SK-N-SH treated with all-trans-retinoic acid at 6 μM for 48 hours (cell line): Measurements from ENCODE around the gene FTH1.

Experiments used
- ATAC-seq: fragments of 200-7000 bp; cut with Tn5 transposase; 3 replicates; pipeline ENCODE4 v1.9.1; 2020; ENCODE audit warnings: mild to moderate bottlenecking, moderate library complexity
- ARNTL ChIP-seq: fragments of 450-650 bp; formaldehyde crosslinking; IDR thresholded peaks from 2 replicates; pipeline ENCODE4 v1.5.0; 2020; ENCODE audit warnings: low read depth, mild to moderate bottlenecking, moderate library complexity, borderline replicate concordance
- BACH2 ChIP-seq: fragments of 250-450 bp; sonication (Bioruptor Pico); IDR thresholded peaks from 2 replicates; pipeline ENCODE4 v1.9.0; 2021; ENCODE audit warnings: mild to moderate bottlenecking, borderline replicate concordance
- CSDC2 ChIP-seq: fragments of 250-450 bp; sonication (Bioruptor Pico); IDR thresholded peaks from 2 replicates; pipeline ENCODE4 v1.5.0; 2020; ENCODE audit warnings: mild to moderate bottlenecking, moderate library complexity
- ESRRG ChIP-seq: fragments of 250-450 bp; sonication (Bioruptor Pico); IDR thresholded peaks from 2 replicates; pipeline ENCODE4 v1.6.1; 2021; ENCODE audit warnings: mild to moderate bottlenecking
- GLIS3 ChIP-seq: fragments of 250-450 bp; sonication (Bioruptor Pico); IDR thresholded peaks from 2 replicates; pipeline ENCODE4 v1.5.0; 2020; ENCODE audit warnings: mild to moderate bottlenecking, moderate library complexity
- ISL1 ChIP-seq: fragments of 250-450 bp; sonication (Bioruptor Pico); IDR thresholded peaks from 2 replicates; pipeline ENCODE4 v2.1.2; 2022; ENCODE audit warnings: mild to moderate bottlenecking, moderate library complexity
- OSR1 ChIP-seq: fragments of 250-450 bp; sonication (Bioruptor Pico); IDR thresholded peaks from 2 replicates; pipeline ENCODE4 v1.8.0; 2022; ENCODE audit warnings: moderate library complexity, mild to moderate bottlenecking, inconsistent platforms
- PPARA ChIP-seq: fragments of 250-450 bp; sonication (Bioruptor Pico); IDR thresholded peaks from 2 replicates; pipeline ENCODE4 v1.5.0; 2020; ENCODE audit warnings: mild to moderate bottlenecking, borderline replicate concordance
- RARB ChIP-seq: fragments of 250-450 bp; sonication (Bioruptor Pico); IDR thresholded peaks from 2 replicates; pipeline ENCODE4 v1.8.0; 2021; ENCODE audit warnings: mild to moderate bottlenecking, moderate library complexity
- SNAI2 ChIP-seq: fragments of 250-450 bp; sonication (Bioruptor Pico); IDR thresholded peaks from 2 replicates; pipeline ENCODE4 v1.5.0; 2020; ENCODE audit warnings: mild to moderate bottlenecking, moderate library complexity
- TCF4 ChIP-seq: fragments of 250-450 bp; sonication (Bioruptor Pico); IDR thresholded peaks from 2 replicates; pipeline ENCODE4 v1.8.0; 2021; ENCODE audit warnings: mild to moderate bottlenecking, moderate library complexity, borderline replicate concordance
- TOX ChIP-seq: fragments of 250-450 bp; sonication (Bioruptor Pico); IDR thresholded peaks from 2 replicates; pipeline ENCODE4 v1.8.0; 2021; ENCODE audit warnings: mild to moderate bottlenecking, moderate library complexity, borderline replicate concordance
- ZC3H10 ChIP-seq: fragments of 250-450 bp; sonication (Bioruptor Pico); IDR thresholded peaks from 2 replicates; pipeline ENCODE4 v1.5.1; 2021; ENCODE audit warnings: mild to moderate bottlenecking, moderate library complexity
- ZFP3 ChIP-seq: fragments of 250-450 bp; sonication (Bioruptor Pico); IDR thresholded peaks from 2 replicates; pipeline ENCODE4 v1.5.0; 2020; ENCODE audit warnings: mild to moderate bottlenecking, moderate library complexity
- ZFP30 ChIP-seq: fragments of 450-650 bp; formaldehyde crosslinking; IDR thresholded peaks from 2 replicates; pipeline ENCODE4 v1.5.0; 2022; ENCODE audit warnings: mild to moderate bottlenecking, moderate library complexity
- ZNF565 ChIP-seq: fragments of 450-650 bp; formaldehyde crosslinking; conservative IDR thresholded peaks from 2 replicates; pipeline ENCODE4 v1.5.0; 2020; ENCODE audit warnings: low read depth, mild to moderate bottlenecking, moderate library complexity
- ZNF70 ChIP-seq: fragments of 450-650 bp; formaldehyde crosslinking; IDR thresholded peaks from 2 replicates; pipeline ENCODE4 v1.5.0; 2020; ENCODE audit warnings: mild to moderate bottlenecking, moderate library complexity
- ZNF8 ChIP-seq: fragments of 450-650 bp; formaldehyde crosslinking; IDR thresholded peaks from 2 replicates; pipeline ENCODE4 v1.5.0; 2020; ENCODE audit warnings: mild to moderate bottlenecking, moderate library complexity
- TF ChIP-seq, protein P1 (sequence below): fragments of 250-450 bp; sonication (Bioruptor Pico); IDR thresholded peaks from 2 replicates; pipeline ENCODE4 v1.5.1; 2020; ENCODE audit warnings: low read depth, mild to moderate bottlenecking, moderate library complexity
- TF ChIP-seq, protein P2 (sequence below): fragments of 250-450 bp; sonication (Bioruptor Pico); IDR thresholded peaks from 2 replicates; pipeline ENCODE4 v1.8.0; 2020; ENCODE audit warnings: mild to moderate bottlenecking, moderate library complexity, borderline replicate concordance
- TF ChIP-seq, protein P3 (sequence below): fragments of 250-450 bp; sonication (Bioruptor Pico); IDR thresholded peaks from 2 replicates; pipeline ENCODE4 v1.5.0; 2020; ENCODE audit warnings: mild to moderate bottlenecking, moderate library complexity
- TF ChIP-seq, protein P4 (sequence below): fragments of 250-450 bp; sonication (Bioruptor Pico); IDR thresholded peaks from 2 replicates; pipeline ENCODE4 v1.8.0; 2021; ENCODE audit warnings: low read depth, mild to moderate bottlenecking, moderate library complexity, borderline replicate concordance

Gene FTH1

DNA sequence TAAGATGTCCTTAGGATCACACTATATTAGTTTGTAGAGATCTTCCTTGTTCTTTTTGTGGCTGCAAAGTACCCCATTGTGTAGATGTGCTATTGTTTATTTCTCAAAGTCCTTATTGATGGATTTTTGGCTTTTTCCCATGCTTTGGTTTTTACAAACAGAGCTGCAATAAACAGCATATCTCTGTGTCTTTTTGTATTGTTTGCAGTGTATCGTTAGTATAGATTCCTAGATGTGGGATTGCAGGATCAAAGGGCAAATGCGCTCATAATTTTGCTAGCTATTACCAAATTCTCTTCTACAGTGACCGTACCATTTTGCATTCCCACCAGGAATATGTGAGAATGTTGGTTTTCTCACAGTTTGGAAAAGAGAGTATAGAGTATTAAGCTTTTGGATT lies 27.5 kb upstream of the FTH1 start:
- ATAC-seq = no peak
- TF ChIP-seq ZFP3 (CRISPR knock-in tag) (no peak), ZFP30 (no peak), ZNF8 (no peak), OSR1 (no peak), BACH2 (no peak), GLIS3 (CRISPR knock-in tag) (no peak), CSDC2 (CRISPR knock-in tag) (no peak), ISL1 (CRISPR knock-in tag) (no peak), ZNF565 (CRISPR knock-in tag) (no peak), ZNF70 (CRISPR knock-in tag) (no peak), SNAI2 (CRISPR knock-in tag) (no peak), TCF4 (CRISPR knock-in tag) (no peak), PPARA (CRISPR knock-in tag) (no peak), ESRRG (no peak), TOX (CRISPR knock-in tag) (no peak), ARNTL (CRISPR knock-in tag) (no peak)
- TF ChIP-seq, protein P1, sequence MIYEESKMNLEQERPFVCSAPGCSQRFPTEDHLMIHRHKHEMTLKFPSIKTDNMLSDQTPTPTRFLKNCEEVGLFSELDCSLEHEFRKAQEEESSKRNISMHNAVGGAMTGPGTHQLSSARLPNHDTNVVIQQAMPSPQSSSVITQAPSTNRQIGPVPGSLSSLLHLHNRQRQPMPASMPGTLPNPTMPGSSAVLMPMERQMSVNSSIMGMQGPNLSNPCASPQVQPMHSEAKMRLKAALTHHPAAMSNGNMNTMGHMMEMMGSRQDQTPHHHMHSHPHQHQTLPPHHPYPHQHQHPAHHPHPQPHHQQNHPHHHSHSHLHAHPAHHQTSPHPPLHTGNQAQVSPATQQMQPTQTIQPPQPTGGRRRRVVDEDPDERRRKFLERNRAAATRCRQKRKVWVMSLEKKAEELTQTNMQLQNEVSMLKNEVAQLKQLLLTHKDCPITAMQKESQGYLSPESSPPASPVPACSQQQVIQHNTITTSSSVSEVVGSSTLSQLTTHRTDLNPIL (CRISPR knock-in tag) = no peak
- TF ChIP-seq, protein P2, sequence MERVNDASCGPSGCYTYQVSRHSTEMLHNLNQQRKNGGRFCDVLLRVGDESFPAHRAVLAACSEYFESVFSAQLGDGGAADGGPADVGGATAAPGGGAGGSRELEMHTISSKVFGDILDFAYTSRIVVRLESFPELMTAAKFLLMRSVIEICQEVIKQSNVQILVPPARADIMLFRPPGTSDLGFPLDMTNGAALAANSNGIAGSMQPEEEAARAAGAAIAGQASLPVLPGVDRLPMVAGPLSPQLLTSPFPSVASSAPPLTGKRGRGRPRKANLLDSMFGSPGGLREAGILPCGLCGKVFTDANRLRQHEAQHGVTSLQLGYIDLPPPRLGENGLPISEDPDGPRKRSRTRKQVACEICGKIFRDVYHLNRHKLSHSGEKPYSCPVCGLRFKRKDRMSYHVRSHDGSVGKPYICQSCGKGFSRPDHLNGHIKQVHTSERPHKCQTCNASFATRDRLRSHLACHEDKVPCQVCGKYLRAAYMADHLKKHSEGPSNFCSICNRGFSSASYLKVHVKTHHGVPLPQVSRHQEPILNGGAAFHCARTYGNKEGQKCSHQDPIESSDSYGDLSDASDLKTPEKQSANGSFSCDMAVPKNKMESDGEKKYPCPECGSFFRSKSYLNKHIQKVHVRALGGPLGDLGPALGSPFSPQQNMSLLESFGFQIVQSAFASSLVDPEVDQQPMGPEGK (CRISPR knock-in tag) = no peak
- TF ChIP-seq, protein P3, sequence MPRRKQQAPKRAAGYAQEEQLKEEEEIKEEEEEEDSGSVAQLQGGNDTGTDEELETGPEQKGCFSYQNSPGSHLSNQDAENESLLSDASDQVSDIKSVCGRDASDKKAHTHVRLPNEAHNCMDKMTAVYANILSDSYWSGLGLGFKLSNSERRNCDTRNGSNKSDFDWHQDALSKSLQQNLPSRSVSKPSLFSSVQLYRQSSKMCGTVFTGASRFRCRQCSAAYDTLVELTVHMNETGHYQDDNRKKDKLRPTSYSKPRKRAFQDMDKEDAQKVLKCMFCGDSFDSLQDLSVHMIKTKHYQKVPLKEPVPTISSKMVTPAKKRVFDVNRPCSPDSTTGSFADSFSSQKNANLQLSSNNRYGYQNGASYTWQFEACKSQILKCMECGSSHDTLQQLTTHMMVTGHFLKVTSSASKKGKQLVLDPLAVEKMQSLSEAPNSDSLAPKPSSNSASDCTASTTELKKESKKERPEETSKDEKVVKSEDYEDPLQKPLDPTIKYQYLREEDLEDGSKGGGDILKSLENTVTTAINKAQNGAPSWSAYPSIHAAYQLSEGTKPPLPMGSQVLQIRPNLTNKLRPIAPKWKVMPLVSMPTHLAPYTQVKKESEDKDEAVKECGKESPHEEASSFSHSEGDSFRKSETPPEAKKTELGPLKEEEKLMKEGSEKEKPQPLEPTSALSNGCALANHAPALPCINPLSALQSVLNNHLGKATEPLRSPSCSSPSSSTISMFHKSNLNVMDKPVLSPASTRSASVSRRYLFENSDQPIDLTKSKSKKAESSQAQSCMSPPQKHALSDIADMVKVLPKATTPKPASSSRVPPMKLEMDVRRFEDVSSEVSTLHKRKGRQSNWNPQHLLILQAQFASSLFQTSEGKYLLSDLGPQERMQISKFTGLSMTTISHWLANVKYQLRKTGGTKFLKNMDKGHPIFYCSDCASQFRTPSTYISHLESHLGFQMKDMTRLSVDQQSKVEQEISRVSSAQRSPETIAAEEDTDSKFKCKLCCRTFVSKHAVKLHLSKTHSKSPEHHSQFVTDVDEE = no peak
- TF ChIP-seq, all 23 proteins: peak for 0

DNA sequence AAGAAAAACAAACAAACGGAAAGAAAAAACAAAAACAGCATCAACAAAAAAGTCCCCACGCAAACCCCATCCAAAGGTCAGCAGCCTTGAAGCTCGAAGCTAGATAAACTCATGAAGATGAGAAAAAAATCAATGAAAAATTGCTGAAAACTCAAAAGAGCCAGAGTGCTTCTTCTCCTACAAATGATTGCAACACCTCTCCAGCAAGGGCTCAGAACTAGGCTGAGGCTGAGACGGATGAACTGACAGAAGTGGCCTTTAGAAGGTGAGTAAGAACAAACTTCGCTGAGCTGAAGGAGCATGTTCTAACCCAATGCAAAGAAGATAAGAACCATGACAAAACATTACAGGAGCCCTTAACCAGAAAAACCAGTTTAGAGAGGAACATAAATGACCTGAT lies 18.4 kb upstream of the FTH1 start:
- TF ChIP-seq RARB (CRISPR knock-in tag) = no peak
- no peak for TF ChIP-seq TOX (CRISPR knock-in tag)
- ATAC-seq = no peak

DNA sequence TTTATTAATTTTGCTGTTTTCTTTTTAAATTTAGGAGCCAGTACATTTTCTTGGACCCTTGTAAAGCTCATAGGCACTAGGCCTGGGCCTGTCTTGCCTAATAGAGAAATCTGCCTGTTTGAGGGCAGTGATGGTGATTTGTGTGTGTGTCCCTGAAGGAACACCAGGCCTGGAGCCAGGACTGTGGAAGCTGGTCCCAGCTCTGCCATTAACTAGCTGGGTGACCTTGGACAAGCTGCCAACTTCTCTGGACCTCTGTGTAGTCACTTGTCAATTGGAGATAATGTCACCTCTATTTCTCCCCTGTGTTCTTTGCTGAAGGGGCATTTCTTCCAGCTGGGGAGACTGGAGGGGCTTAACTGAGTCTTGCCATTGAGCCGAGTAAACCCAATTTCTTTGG lies 16.0 kb upstream of the FTH1 start:
- TF ChIP-seq, protein P4, sequence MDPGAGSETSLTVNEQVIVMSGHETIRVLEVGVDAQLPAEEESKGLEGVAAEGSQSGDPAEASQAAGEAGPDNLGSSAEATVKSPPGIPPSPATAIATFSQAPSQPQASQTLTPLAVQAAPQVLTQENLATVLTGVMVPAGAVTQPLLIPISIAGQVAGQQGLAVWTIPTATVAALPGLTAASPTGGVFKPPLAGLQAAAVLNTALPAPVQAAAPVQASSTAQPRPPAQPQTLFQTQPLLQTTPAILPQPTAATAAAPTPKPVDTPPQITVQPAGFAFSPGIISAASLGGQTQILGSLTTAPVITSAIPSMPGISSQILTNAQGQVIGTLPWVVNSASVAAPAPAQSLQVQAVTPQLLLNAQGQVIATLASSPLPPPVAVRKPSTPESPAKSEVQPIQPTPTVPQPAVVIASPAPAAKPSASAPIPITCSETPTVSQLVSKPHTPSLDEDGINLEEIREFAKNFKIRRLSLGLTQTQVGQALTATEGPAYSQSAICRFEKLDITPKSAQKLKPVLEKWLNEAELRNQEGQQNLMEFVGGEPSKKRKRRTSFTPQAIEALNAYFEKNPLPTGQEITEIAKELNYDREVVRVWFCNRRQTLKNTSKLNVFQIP (CRISPR knock-in tag) = no peak
- ATAC-seq = no peak

DNA sequence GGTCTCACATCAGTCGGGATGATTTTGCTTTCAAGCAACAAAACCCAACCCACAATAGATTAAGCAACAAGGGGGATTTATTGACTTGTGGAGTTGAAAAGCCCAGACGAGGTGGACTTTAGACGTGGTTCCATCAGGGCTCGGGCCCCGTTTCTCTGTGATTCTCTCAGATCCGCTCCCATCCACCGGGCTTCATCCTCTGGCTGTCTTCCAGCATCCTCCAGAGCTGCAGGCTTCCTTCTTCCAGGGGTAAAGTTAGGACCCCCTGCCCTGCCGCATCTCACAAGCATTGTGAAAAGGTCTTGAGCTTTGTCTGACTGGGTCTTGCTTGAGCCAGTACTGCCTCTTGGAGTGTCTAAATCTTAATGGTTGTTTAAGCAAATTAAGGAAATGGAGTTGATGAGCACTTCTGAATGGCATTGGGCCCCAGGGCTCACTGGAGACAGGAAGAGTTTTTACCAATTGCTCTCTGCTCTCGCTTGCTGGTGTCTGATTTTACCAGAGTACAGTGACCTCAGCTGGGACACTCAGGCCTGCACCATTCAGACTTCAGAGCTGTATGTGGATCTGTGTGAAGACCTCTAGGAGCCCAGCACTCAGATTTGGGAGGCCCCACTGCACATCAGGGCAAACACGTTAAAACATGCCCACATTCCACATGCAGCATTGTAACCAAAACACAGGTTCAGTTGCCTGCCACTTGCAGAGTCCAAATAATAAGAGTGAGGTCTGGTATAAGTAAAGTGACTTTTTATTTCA lies 13.5 kb upstream of the FTH1 start:
- no peak for ATAC-seq
- TF ChIP-seq ESRRG = no peak
- TF ChIP-seq, protein P4 (CRISPR knock-in tag) = no peak
- no peak for TF ChIP-seq PPARA (CRISPR knock-in tag)
- TF ChIP-seq OSR1 = no peak
- TF ChIP-seq ARNTL (CRISPR knock-in tag) = no peak
- no peak for TF ChIP-seq TOX (CRISPR knock-in tag)
- TF ChIP-seq ZNF565 (CRISPR knock-in tag) = no peak
- TF ChIP-seq ZFP3 (CRISPR knock-in tag) = no peak
- TF ChIP-seq ZNF70 (CRISPR knock-in tag) = no peak
- no peak for TF ChIP-seq ZC3H10 (CRISPR knock-in tag)
- no peak for TF ChIP-seq ISL1 (CRISPR knock-in tag)
- TF ChIP-seq CSDC2 (CRISPR knock-in tag) = no peak
- TF ChIP-seq, protein P3 = no peak
- no peak for TF ChIP-seq GLIS3 (CRISPR knock-in tag)
